KMS-11 (cell line): Measurements from ENCODE around the gene TADA1.

Experiments
- H2AFZ ChIP-seq: fragments of 200-600 bp; sonication (generic); 2 replicates; pipeline ENCODE4 v1.6.1; 2016; ENCODE audit warnings: antibody characterized with exemption, mixed run types, low read depth
- H3K27ac ChIP-seq: fragments of 200-600 bp; sonication (generic); 2 replicates; pipeline ENCODE4 v1.6.1; 2016; ENCODE audit warnings: mild to moderate bottlenecking, mixed run types
- H3K27me3 ChIP-seq: fragments of 200-600 bp; sonication (generic); 2 replicates; pipeline ENCODE4 v1.6.1; 2017; ENCODE audit warnings: mild to moderate bottlenecking, low read depth, mixed run types, moderate library complexity; ENCODE audit not compliant: insufficient read depth
- H3K36me3 ChIP-seq: fragments of 200-600 bp; sonication (generic); 2 replicates; pipeline ENCODE4 v1.6.1; 2017; ENCODE audit warnings: mild to moderate bottlenecking, mixed run types; ENCODE audit not compliant: insufficient read depth
- H3K4me1 ChIP-seq: fragments of 200-600 bp; sonication (generic); 2 replicates; pipeline ENCODE4 v1.6.1; 2016; ENCODE audit warnings: mild to moderate bottlenecking, low read depth, mixed run types; ENCODE audit not compliant: poor library complexity, severe bottlenecking
- H3K4me2 ChIP-seq: fragments of 200-600 bp; sonication (generic); 2 replicates; pipeline ENCODE4 v1.7.0; 2016; ENCODE audit warnings: mild to moderate bottlenecking, mixed run types
- H3K4me3 ChIP-seq: fragments of 200-600 bp; sonication (generic); IDR thresholded peaks from 2 replicates; pipeline ENCODE4 v1.6.1; 2017; ENCODE audit warnings: low read depth, low read length, mixed read lengths; ENCODE audit not compliant: insufficient read depth
- H3K79me2 ChIP-seq: fragments of 200-600 bp; sonication (generic); 2 replicates; pipeline ENCODE4 v1.6.1; 2016; ENCODE audit warnings: low read depth, mixed run types; ENCODE audit not compliant: insufficient read depth
- H3K9ac ChIP-seq: fragments of 200-600 bp; sonication (generic); 2 replicates; pipeline ENCODE4 v1.6.1; 2016; ENCODE audit warnings: mild to moderate bottlenecking, mixed run types
- H4K20me1 ChIP-seq: fragments of 200-600 bp; sonication (generic); 2 replicates; pipeline ENCODE4 v1.6.1; 2016; ENCODE audit warnings: mild to moderate bottlenecking, mixed run types; ENCODE audit not compliant: insufficient read depth
- TF ChIP-seq, protein P1 (sequence below): fragments of 200-600 bp; sonication (generic); conservative IDR thresholded peaks from 2 replicates; pipeline ENCODE4 v1.6.1; 2017; ENCODE audit warnings: low read depth, mild to moderate bottlenecking, antibody characterized with exemption, low read length, moderate library complexity, mixed read lengths

TADA1 gene

DNA sequence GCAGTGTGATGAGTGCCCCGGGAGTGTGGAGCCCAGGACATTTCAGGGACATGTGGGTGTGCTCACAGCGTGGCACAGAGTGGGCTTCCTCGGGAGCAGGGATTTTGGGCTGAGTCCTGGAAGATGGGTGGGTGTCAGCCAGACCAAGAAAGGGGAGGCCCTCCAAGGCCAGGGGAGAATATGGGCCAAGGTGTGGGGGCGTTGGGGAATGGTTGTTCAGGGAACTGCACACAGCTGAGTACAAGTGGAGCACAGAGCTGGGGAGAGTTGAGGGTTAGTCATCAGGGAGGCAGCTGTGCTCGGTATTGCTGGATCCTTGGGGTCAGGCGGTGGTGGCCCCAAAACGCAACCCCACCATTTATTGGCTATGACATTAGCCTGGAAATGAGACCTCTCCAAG lies 31.3 kb downstream of the TADA1 start:
- TF ChIP-seq, protein P1, sequence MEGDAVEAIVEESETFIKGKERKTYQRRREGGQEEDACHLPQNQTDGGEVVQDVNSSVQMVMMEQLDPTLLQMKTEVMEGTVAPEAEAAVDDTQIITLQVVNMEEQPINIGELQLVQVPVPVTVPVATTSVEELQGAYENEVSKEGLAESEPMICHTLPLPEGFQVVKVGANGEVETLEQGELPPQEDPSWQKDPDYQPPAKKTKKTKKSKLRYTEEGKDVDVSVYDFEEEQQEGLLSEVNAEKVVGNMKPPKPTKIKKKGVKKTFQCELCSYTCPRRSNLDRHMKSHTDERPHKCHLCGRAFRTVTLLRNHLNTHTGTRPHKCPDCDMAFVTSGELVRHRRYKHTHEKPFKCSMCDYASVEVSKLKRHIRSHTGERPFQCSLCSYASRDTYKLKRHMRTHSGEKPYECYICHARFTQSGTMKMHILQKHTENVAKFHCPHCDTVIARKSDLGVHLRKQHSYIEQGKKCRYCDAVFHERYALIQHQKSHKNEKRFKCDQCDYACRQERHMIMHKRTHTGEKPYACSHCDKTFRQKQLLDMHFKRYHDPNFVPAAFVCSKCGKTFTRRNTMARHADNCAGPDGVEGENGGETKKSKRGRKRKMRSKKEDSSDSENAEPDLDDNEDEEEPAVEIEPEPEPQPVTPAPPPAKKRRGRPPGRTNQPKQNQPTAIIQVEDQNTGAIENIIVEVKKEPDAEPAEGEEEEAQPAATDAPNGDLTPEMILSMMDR: no peak
- H4K20me1 ChIP-seq: no peaks in the 10 kb centered on the region; the same call in 1 of the 2 replicates
- H2AFZ ChIP-seq: no peak overlapping the region
- no peak overlapping the region for H3K4me3 ChIP-seq
- peaks cover 27% of the 10 kb centered on the region; the same call in 1 of the 2 replicates for H3K36me3 ChIP-seq
- no peak overlapping the region for H3K4me2 ChIP-seq
- H3K79me2 ChIP-seq: peaks cover 47% of the 10 kb centered on the region; the same call in 1 of the 2 replicates
- H3K27ac ChIP-seq: no peak overlapping the region
- H3K4me1 ChIP-seq: peaks cover 13% of the 10 kb centered on the region
- H3K27me3 ChIP-seq: no peaks in the 10 kb centered on the region
- no peak overlapping the region for H3K9ac ChIP-seq

DNA sequence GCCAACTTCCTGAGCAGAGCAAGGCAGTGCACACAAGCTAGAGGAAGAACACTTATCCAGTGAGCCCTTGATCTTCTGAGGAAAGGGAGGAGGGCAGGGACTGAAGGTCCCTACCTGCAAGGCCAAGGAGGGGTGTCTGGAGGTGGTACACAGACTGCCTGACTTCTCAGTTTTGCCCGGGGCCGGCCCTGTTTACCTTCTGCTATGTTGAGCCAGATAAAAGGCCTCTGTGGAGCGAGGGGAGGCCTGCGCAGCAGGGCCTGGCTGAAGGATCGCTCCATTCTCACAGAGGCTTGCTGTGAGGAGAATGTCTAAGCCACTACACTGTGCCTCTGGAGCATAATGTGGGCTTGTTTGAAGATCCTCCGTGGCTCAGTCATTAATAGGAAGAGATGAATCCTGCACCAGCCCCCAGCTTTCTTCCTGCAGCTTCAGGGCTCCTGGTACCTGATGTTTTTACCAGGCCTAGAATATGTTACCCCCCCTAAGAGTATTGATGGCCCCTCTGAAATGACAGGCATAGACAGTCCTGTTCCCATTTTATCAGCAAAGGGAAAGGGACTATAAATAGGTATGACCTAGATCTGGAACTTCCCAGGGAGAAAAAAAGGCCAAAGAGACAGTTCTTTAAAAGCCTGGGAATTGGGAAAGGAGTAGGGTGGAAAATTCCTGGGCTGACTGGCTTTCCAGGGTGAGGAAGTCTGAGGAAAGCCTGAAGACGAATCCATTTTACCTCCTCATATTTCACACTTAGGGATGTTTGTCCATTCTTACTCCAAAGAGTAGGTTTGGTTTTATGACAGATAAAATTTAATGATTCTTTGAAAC lies 32.1 kb downstream of the TADA1 start:
- H3K36me3 ChIP-seq: peaks cover 20% of the 10 kb centered on the region; the same call in 1 of the 2 replicates
- H3K27me3 ChIP-seq: no peaks in the 10 kb centered on the region
- TF ChIP-seq, protein P1: no peak
- no peak overlapping the region for H3K27ac ChIP-seq
- H3K4me2 ChIP-seq: no peak overlapping the region
- no peak overlapping the region for H3K4me3 ChIP-seq
- peaks cover 13% of the 10 kb centered on the region for H3K4me1 ChIP-seq
- H2AFZ ChIP-seq: no peak overlapping the region
- H3K79me2 ChIP-seq: peaks cover 42% of the 10 kb centered on the region; the same call in 1 of the 2 replicates
- H3K9ac ChIP-seq: no peak overlapping the region
- H4K20me1 ChIP-seq: no peaks in the 10 kb centered on the region; the same call in 1 of the 2 replicates

DNA sequence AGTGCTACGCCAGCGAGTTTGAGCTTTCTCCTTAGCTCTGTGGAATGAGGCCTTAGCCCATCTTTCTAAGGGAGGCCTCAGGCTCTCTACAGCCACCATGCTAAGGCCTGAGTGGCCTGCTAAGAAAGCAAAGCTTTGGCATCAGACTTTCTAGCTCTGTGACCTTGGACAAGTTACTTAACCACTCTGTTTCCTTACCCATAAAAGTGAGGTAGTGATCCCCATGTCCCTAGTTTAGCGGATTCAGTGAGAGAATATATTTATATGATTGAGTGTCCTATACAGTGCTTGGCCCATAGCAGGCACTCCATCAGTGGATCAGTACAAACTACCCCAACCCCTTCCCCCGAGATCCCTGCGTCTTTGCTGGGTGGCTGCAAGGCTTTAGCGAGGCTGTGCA lies 32.7 kb downstream of the TADA1 start:
- TF ChIP-seq, protein P1: no peak
- Histone ChIP-seq H4K20me1 (no peaks in the 10 kb centered on the region), H3K4me3 (no peak overlapping the region), H3K9ac (no peak overlapping the region), H2AFZ (no peak overlapping the region), H3K36me3 (peaks cover 17% of the 10 kb centered on the region; the same call in 1 of the 2 replicates), H3K27me3 (no peaks in the 10 kb centered on the region), H3K79me2 (peaks cover 35% of the 10 kb centered on the region; the same call in 1 of the 2 replicates), H3K27ac (no peak overlapping the region), H3K4me1 (peaks cover 19% of the 10 kb centered on the region), H3K4me2 (no peak overlapping the region)

DNA sequence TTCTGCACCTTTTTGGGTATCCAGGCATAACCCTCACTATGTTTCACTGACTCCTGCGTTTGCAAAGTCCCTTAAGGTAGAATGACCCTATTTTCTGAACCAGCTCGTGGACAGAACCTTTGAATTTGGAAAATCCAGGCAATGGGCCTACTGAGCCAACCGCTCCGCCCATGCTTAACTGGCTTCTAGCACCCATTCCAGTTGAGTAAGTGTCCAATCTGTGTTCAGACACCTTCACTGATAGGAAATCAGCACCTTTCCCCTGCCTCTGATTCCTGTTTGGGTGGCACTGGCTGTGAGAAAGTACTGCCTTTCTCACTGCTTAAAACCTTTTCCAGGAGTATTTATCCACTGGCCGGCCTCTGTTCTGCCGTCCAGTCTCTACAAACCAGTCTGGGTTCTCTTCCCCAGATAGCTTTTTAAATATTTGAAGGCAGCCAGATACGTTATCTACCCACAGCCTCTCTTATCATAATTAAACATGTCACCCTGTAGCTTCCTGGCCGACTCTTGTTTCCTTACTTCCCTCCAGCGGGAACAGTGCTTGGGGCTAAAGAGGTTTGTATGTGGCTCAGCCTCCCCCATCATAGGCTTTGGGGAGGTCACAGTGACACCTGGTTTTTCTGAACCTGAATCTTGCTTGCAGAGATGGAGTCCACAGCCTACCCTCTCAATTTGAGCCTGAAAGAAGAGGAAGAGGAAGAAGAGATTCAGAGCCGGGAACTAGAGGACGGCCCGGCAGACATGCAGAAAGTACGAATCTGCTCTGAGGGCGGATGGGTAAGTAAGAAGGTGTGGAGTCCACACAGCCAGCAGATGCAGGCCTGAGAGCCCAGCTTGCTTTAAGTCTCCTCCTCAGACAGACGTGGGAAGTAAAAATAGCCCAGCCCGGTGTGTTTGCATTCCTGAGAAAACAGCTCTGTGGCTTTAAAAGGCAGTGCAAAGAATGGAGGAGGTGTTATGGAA lies 35.5 kb downstream of the TADA1 start:
- H4K20me1 ChIP-seq: no peaks in the 10 kb centered on the region
- peak overlapping the region; percentile 63; the same call in 1 of the 2 replicates for H3K9ac ChIP-seq
- H3K4me2 ChIP-seq: peak overlapping the region; percentile 66
- peaks cover 13% of the 10 kb centered on the region; the same call in 1 of the 2 replicates for H3K36me3 ChIP-seq
- H3K79me2 ChIP-seq: peaks cover 34% of the 10 kb centered on the region; the same call in 1 of the 2 replicates
- H2AFZ ChIP-seq: peak overlapping the region; percentile 46; the same call in 1 of the 2 replicates
- peak overlapping the region; percentile 30 for H3K4me3 ChIP-seq
- H3K27ac ChIP-seq: peak overlapping the region; percentile 27; the same call in 1 of the 2 replicates
- peaks cover 25% of the 10 kb centered on the region for H3K4me1 ChIP-seq
- H3K27me3 ChIP-seq: no peaks in the 10 kb centered on the region
- TF ChIP-seq, protein P1: 0 out of 2 replicates have a peak, but pooled peaks have one; percentile 15
